IMR-90 (cell line): ENCODE data around the gene BAIAP2. TPM values are rescaled to one million over a fixed set of nuclear protein-coding genes. Genes with fewer than 3 reads are reported as not detected.

Source experiments
- ATAC-seq: fragments of 200-7000 bp; cut with Tn5 transposase; 2 replicates; pipeline ENCODE4 v1.9.1; 2020; ENCODE audit warnings: low read depth, mild to moderate bottlenecking, moderate library complexity
- BruUV-seq: library from RNA; stranded (reverse); fragments of 400-500 nt; replicated peaks from 2 replicates; lab custom pipeline; 2021; lab: Mats Ljungman, UMichigan
- CTCF ChIA-PET: fragments of 300-600 bp; formaldehyde crosslinking; extraction: SDS; loops from one replicate; lab custom pipeline; 2021; ENCODE audit warnings: antibody characterized with exemption; lab: Yijun Ruan, JAX
- POLR2A ChIA-PET: fragments of 300-600 bp; sonication (Branson Sonifier 250); formaldehyde crosslinking; loops from one replicate; lab custom pipeline; 2022; ENCODE audit warnings: antibody characterized with exemption; ENCODE audit not compliant: unreplicated experiment; lab: Charles Lee
- DNase-seq: peaks from one replicate; pipeline ENCODE4 v3.0.0; 2013
- H2AFZ ChIP-seq: replicated peaks from 2 replicates; pipeline ENCODE3; 2013; ENCODE audit warnings: low read length, mild to moderate bottlenecking; ENCODE audit not compliant: poor library complexity
- H2AK5ac ChIP-seq: 2 replicates; pipeline ENCODE4 v1.6.1; 2013; ENCODE audit warnings: low read depth, low read length, inconsistent platforms
- H2AK9ac ChIP-seq: replicated peaks from 2 replicates; pipeline ENCODE3; 2013; ENCODE audit warnings: mild to moderate bottlenecking, low read depth, low read length, moderate library complexity; ENCODE audit not compliant: poor library complexity
- H2BK120ac ChIP-seq: 2 replicates; pipeline ENCODE4 v1.6.1; 2013; ENCODE audit warnings: low read depth, low read length, inconsistent platforms
- H2BK15ac ChIP-seq: 3 replicates; pipeline ENCODE4 v1.6.1; 2013; ENCODE audit warnings: low read depth, low read length, inconsistent platforms
- H2BK20ac ChIP-seq: 2 replicates; pipeline ENCODE4 v1.6.1; 2013; ENCODE audit warnings: low read depth, mild to moderate bottlenecking, inconsistent platforms, low read length, moderate library complexity
- H2BK5ac ChIP-seq: 2 replicates; pipeline ENCODE4 v1.6.1; 2013; ENCODE audit warnings: mild to moderate bottlenecking, low read depth, low read length, inconsistent platforms; ENCODE audit not compliant: poor library complexity, severe bottlenecking
- H3K14ac ChIP-seq: replicated peaks from 2 replicates; pipeline ENCODE4 v1.6.1; 2013; ENCODE audit warnings: low read depth, low read length, inconsistent platforms
- H3K18ac ChIP-seq: 2 replicates; pipeline ENCODE4 v1.6.1; 2013; ENCODE audit warnings: low read depth, low read length, control low read depth
- H3K23ac ChIP-seq: 2 replicates; pipeline ENCODE4 v1.6.1; 2013; ENCODE audit warnings: low read depth, low read length, inconsistent platforms
- H3K27ac ChIP-seq: 2 replicates; pipeline ENCODE4 v1.5.1; 2013; ENCODE audit warnings: mild to moderate bottlenecking, control low read depth, low read length; ENCODE audit not compliant: insufficient read depth
- H3K27me3 ChIP-seq: 2 replicates; pipeline ENCODE4 v1.6.1; 2013; ENCODE audit warnings: low read length; ENCODE audit not compliant: control insufficient read depth, insufficient read depth
- H3K36me3 ChIP-seq: 2 replicates; pipeline ENCODE4 v1.6.1; 2013; ENCODE audit warnings: low read length, mixed read lengths; ENCODE audit not compliant: control insufficient read depth, insufficient read depth
- H3K4ac ChIP-seq: 2 replicates; pipeline ENCODE4 v1.6.1; 2013; ENCODE audit warnings: low read depth, low read length, inconsistent platforms
- H3K4me1 ChIP-seq: 2 replicates; pipeline ENCODE4 v1.6.1; 2013; ENCODE audit warnings: low read length, mixed read lengths; ENCODE audit not compliant: control insufficient read depth, insufficient read depth
- H3K4me2 ChIP-seq: 2 replicates; pipeline ENCODE4 v1.6.1; 2013; ENCODE audit warnings: low read depth, mild to moderate bottlenecking, control low read depth, low read length, moderate library complexity
- H3K4me3 ChIP-seq: 2 replicates; pipeline ENCODE4 v1.5.1; 2013; ENCODE audit warnings: low read depth, mild to moderate bottlenecking, control low read depth, low read length, moderate library complexity; ENCODE audit not compliant: insufficient read depth
- H3K56ac ChIP-seq: 2 replicates; pipeline ENCODE4 v1.6.1; 2013; ENCODE audit warnings: low read length, inconsistent platforms; ENCODE audit not compliant: insufficient read depth; ENCODE audit errors: extremely low read depth
- H3K79me1 ChIP-seq, 2 experiments: 2 replicates each; pipeline ENCODE4 v1.6.1; 2013; ENCODE audit warnings: low read length in 2 of 2, inconsistent platforms in 1 of 2, low read depth in 1 of 2
- H3K9ac ChIP-seq: 2 replicates; pipeline ENCODE4 v1.6.1; 2013; ENCODE audit warnings: low read depth, low read length, control low read depth
- H3K9me1 ChIP-seq: 2 replicates; pipeline ENCODE4 v1.6.1; 2013; ENCODE audit warnings: low read length, inconsistent platforms; ENCODE audit not compliant: insufficient read depth
- H3K9me3 ChIP-seq: 2 replicates; pipeline ENCODE4 v1.6.1; 2013; ENCODE audit warnings: low read length; ENCODE audit not compliant: control insufficient read depth, insufficient read depth
- H4K20me1 ChIP-seq: 2 replicates; pipeline ENCODE4 v1.6.1; 2013; ENCODE audit warnings: low read length, inconsistent platforms; ENCODE audit not compliant: insufficient read depth
- H4K5ac ChIP-seq: 2 replicates; pipeline ENCODE4 v1.6.1; 2013; ENCODE audit warnings: mild to moderate bottlenecking, low read depth, low read length, control low read depth
- H4K8ac ChIP-seq, 2 experiments: 2 replicates each; pipeline ENCODE4 v1.6.1; 2013; ENCODE audit warnings: low read depth in 2 of 2, low read length in 2 of 2, control low read depth in 1 of 2, inconsistent platforms in 1 of 2
- H4K91ac ChIP-seq: 2 replicates; pipeline ENCODE4 v1.6.1; 2013; ENCODE audit warnings: low read depth, low read length, inconsistent platforms; ENCODE audit not compliant: insufficient read depth
- BHLHE40 ChIP-seq: fragments of 150-350 bp; IDR thresholded peaks from 2 replicates; pipeline ENCODE4 v1.6.1; 2016; ENCODE audit warnings: mild to moderate bottlenecking, low read depth, low read length
- CEBPB ChIP-seq: IDR thresholded peaks from 2 replicates; pipeline ENCODE4 v1.6.1; 2012; ENCODE audit warnings: low read depth, low read length, improper control_type of control experiment
- CTCF ChIP-seq: conservative IDR thresholded peaks from 2 replicates; pipeline ENCODE4 v1.5.1; 2012; ENCODE audit warnings: mild to moderate bottlenecking, low read depth, low read length, improper control_type of control experiment
- FOS ChIP-seq: fragments of 150-350 bp; IDR thresholded peaks from 2 replicates; pipeline ENCODE4 v1.6.1; 2016; ENCODE audit warnings: low read depth, low read length
- MAFK ChIP-seq: IDR thresholded peaks from 2 replicates; pipeline ENCODE4 v1.6.1; 2012; ENCODE audit warnings: low read depth, low read length, improper control_type of control experiment
- MAZ ChIP-seq: IDR thresholded peaks from 2 replicates; pipeline ENCODE4 v1.6.1; 2012; ENCODE audit warnings: low read depth, mild to moderate bottlenecking, low read length, improper control_type of control experiment, moderate library complexity, borderline replicate concordance
- MXI1 ChIP-seq: IDR thresholded peaks from 2 replicates; pipeline ENCODE4 v1.6.1; 2012; ENCODE audit warnings: low read depth, mild to moderate bottlenecking, low read length, moderate library complexity, borderline replicate concordance
- NFE2L2 ChIP-seq: fragments of 150-350 bp; IDR thresholded peaks from 2 replicates; pipeline ENCODE4 v1.6.1; 2016; ENCODE audit warnings: low read depth, mild to moderate bottlenecking, low read length
- POLR2A ChIP-seq: IDR thresholded peaks from 2 replicates; pipeline ENCODE4 v1.6.1; 2012; ENCODE audit warnings: mild to moderate bottlenecking, low read depth, low read length
- RCOR1 ChIP-seq: IDR thresholded peaks from 2 replicates; pipeline ENCODE4 v1.6.1; 2012; ENCODE audit warnings: mild to moderate bottlenecking, low read length, improper control_type of control experiment; ENCODE audit not compliant: insufficient replicate concordance
- RFX5 ChIP-seq: IDR thresholded peaks from 2 replicates; pipeline ENCODE4 v1.8.0; 2012; ENCODE audit warnings: low read depth, mild to moderate bottlenecking, low read length, moderate library complexity
- SMC3 ChIP-seq: fragments of 150-350 bp; IDR thresholded peaks from 2 replicates; pipeline ENCODE4 v1.6.1; 2016; ENCODE audit warnings: low read depth, mild to moderate bottlenecking, antibody characterized with exemption, low read length, moderate library complexity
- whole genome bisulfite sequencing, 2 experiments: methylation state at CpG; one replicate each; pipeline versions ENCODE4 v1.1.5 to v1.1.7; 2013; ENCODE audit warnings: missing lambda C conversion rate in 2 of 2; ENCODE audit not compliant: insufficient read length in 1 of 2; ENCODE audit errors: extremely low coverage in 2 of 2; 5-methylcytosine and 5-hydroxymethylcytosine counted together
- dilution Hi-C: fragments of 300-500 bp; cut with HindIII; formaldehyde crosslinking; loops from one replicate; pipeline ENCODE4 v1.14.3; 2018; ENCODE audit warnings: low sequenced_read_pairs; ENCODE audit not compliant: unreplicated experiment
- in situ Hi-C: fragments of 300-500 bp; cut with MboI; formaldehyde crosslinking; loops from 3 replicates; pipeline ENCODE4 v1.14.3; 2019; ENCODE audit warnings: low sequenced_read_pairs, inconsistent platforms, mixed read lengths
- intact Hi-C: fragments of 100-400 bp; cut with micrococcal nuclease; formaldehyde crosslinking; loops from 2 replicates; pipeline ENCODE4 v1.10.0; 2022
- polyA plus RNA-seq, 3 experiments: library from polyadenylated mRNA; depleted of rRNA; stranded (reverse); fragments of >200 nt; gene quantifications; 2 replicates each; pipeline ENCODE4 v1.2.3, GENCODE V29; 2012; ENCODE audit warnings: low replicate concordance in 1 of 3
- total RNA-seq: library from RNA; depleted of rRNA; stranded (reverse); fragments of >200 nt; gene quantifications from 2 replicates; pipeline ENCODE4 v1.2.3, GENCODE V29; 2012

Gene BAIAP2
- total and polyA plus RNA-seq, 2 of the 4 experiments (the other 2 are of a cell fraction): 18.3 to 32.6 TPM

DNA sequence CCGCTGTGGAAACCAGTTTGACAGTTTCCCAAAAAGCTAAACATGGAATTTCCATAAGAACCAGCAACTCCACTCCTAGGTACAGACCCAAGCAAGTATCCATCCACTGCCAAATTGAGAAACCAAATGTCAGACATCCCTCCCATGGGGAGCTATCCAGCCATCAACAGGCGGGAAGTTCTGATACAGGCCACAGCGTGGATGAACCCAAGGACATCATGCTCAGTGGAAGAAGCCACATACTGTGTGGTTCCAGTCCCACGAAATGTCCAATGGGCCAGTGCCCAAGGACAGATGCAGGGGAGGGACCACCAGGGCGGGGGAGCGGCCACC lies 12.6 kb upstream of the BAIAP2 start (continued):
- TF ChIP-seq CTCF: no peak

- Histone ChIP-seq H3K9ac (no peak overlapping the region), H3K14ac (no peak overlapping the region), H3K4ac (no peak overlapping the region), H3K4me1 (peaks cover 2% of the 10 kb centered on the region; the same call in 1 of the 2 replicates), H4K91ac (no peak overlapping the region), H3K9me3 (peaks cover 1% of the 10 kb centered on the region; the same call in 1 of the 2 replicates), H2BK5ac (no peak overlapping the region), H3K18ac (no peak overlapping the region), H3K36me3 (no peaks in the 10 kb centered on the region), H3K9me1 (no peaks in the 10 kb centered on the region), H3K4me2 (no peak overlapping the region), H2AK5ac (no peak overlapping the region), H3K23ac (no peak overlapping the region), H3K56ac (no peak overlapping the region), H2BK120ac (no peak overlapping the region), H3K4me3 (no peak overlapping the region), H4K8ac (no peak overlapping the region), H3K27ac (no peak overlapping the region), H4K20me1 (no peaks in the 10 kb centered on the region), H4K5ac (no peak overlapping the region), H3K27me3 (peaks cover 32% of the 10 kb centered on the region), H2AK9ac (peak overlapping the region; percentile 29), H3K79me1 (no peaks in the 10 kb centered on the region), H2AFZ (no peak overlapping the region), H2BK20ac (no peak overlapping the region), H2BK15ac (no peak overlapping the region)
- in situ Hi-C loops (no loop called here), dilution Hi-C loops (no loop called here), intact Hi-C loops (no loop called here)
- no TSS peak for BruUV-seq
- DNase-seq: no peak
- ATAC-seq: no peak
- WGBS, 2 experiments: 80% methylated on average over 10 of the region's 16 CpGs; no CpG with 5 or more reads in 1 of the 2 experiments
- POLR2A ChIA-PET: no interaction called here
- CTCF ChIA-PET: interaction anchor here (0.8 to 3.0 kb wide), 2 partner anchors 9 to 73 kb away, joined by 3 to 15 read pairs; partner anchors contain the start of gene BAIAP2
- no peak for TF ChIP-seq POLR2A
- no peak for TF ChIP-seq FOS
- no peak for TF ChIP-seq CEBPB
- no peak for TF ChIP-seq MAFK
- no peak for TF ChIP-seq BHLHE40
- no peak for TF ChIP-seq CTCF
- TF ChIP-seq RCOR1: no peak
- no peak for TF ChIP-seq MXI1
- TF ChIP-seq SMC3: no peak
- TF ChIP-seq NFE2L2: no peak
- TF ChIP-seq MAZ: no peak
- TF ChIP-seq RFX5: no peak
Observed at GRCh38 chr17:81025065-81025740, 9.7 kb upstream of the BAIAP2 start.
